Neuronal stem cell (in vitro differentiated cells): ENCODE data around the gene FAM180A.
A peak's percentile ranks its signal among the peaks of the same experiment; 100 is the strongest.

ENCODE experiments used
- DNase-seq: peaks from one replicate; pipeline ENCODE4 v3.0.0-alpha.2; 2013; ENCODE audit warnings: low spot score
- H2AFZ ChIP-seq: one replicate; pipeline ENCODE4 v1.6.1; 2013; ENCODE audit warnings: mild to moderate bottlenecking, low read length, inconsistent platforms
- H2AK5ac ChIP-seq: 2 replicates; pipeline ENCODE4 v1.6.1; 2013; ENCODE audit warnings: low read depth, mild to moderate bottlenecking, inconsistent platforms, low read length, moderate library complexity, mixed read lengths
- H2BK120ac ChIP-seq: 2 replicates; pipeline ENCODE4 v1.6.1; 2013; ENCODE audit warnings: low read depth, mild to moderate bottlenecking, inconsistent platforms, low read length, moderate library complexity, mixed read lengths
- H2BK12ac ChIP-seq: one replicate; pipeline ENCODE4 v1.6.1; 2013; ENCODE audit warnings: low read length, inconsistent platforms
- H2BK15ac ChIP-seq: 2 replicates; pipeline ENCODE4 v1.6.1; 2013; ENCODE audit warnings: mild to moderate bottlenecking, low read length, inconsistent platforms, mixed read lengths
- H2BK5ac ChIP-seq: one replicate; pipeline ENCODE4 v1.6.1; 2013; ENCODE audit warnings: inconsistent platforms, mild to moderate bottlenecking, low read length, moderate library complexity
- H3K14ac ChIP-seq: one replicate; pipeline ENCODE4 v1.6.1; 2013; ENCODE audit warnings: low read length, inconsistent platforms
- H3K18ac ChIP-seq: 2 replicates; pipeline ENCODE4 v1.6.1; 2013; ENCODE audit warnings: low read length, inconsistent platforms
- H3K23ac ChIP-seq: 2 replicates; pipeline ENCODE4 v1.6.1; 2013; ENCODE audit warnings: low read depth, mild to moderate bottlenecking, mixed read lengths, low read length, inconsistent platforms; ENCODE audit not compliant: poor library complexity
- H3K27ac ChIP-seq: replicated peaks from 3 replicates; pipeline ENCODE4 v1.5.1; 2013; ENCODE audit warnings: low read length, inconsistent platforms
- H3K27me3 ChIP-seq, 3 experiments: 2 replicates each; pipeline ENCODE4 v1.6.1; 2013; ENCODE audit warnings: low read length in 3 of 3, mild to moderate bottlenecking in 2 of 3, inconsistent platforms in 1 of 3, low read depth in 1 of 3, mixed read lengths in 1 of 3, moderate library complexity in 1 of 3; ENCODE audit not compliant: control insufficient read depth in 3 of 3, insufficient read depth in 3 of 3
- H3K36me3 ChIP-seq, 2 donors: replicated peaks in 1 of 2; 2 replicates each; pipeline ENCODE4 v1.6.1; 2013; ENCODE audit warnings: low read length in 2 of 2; ENCODE audit not compliant: control insufficient read depth in 2 of 2, insufficient read depth in 2 of 2
- H3K4ac ChIP-seq: 2 replicates; pipeline ENCODE4 v1.6.1; 2013; ENCODE audit warnings: inconsistent platforms, mild to moderate bottlenecking, low read length, moderate library complexity
- H3K4me1 ChIP-seq, 2 donors: 1 replicate in 1 of 2; 2 replicates in 1 of 2; pipeline ENCODE4 v1.6.1; 2013; ENCODE audit warnings: low read length in 2 of 2, low read depth in 1 of 2; ENCODE audit not compliant: control insufficient read depth in 2 of 2, insufficient read depth in 1 of 2
- H3K4me2 ChIP-seq: one replicate; pipeline ENCODE4 v1.6.1; 2013; ENCODE audit warnings: mild to moderate bottlenecking, low read length, inconsistent platforms; ENCODE audit not compliant: insufficient read depth, poor library complexity, severe bottlenecking
- H3K4me3 ChIP-seq, 2 donors: 2 replicates each; pipeline ENCODE4 v1.5.1; 2013; ENCODE audit warnings: low read length in 2 of 2, mild to moderate bottlenecking in 2 of 2, inconsistent platforms in 1 of 2, moderate library complexity in 1 of 2
- H3K79me1 ChIP-seq: one replicate; pipeline ENCODE4 v1.6.1; 2013; ENCODE audit warnings: low read depth, mild to moderate bottlenecking, inconsistent platforms, low read length, moderate library complexity
- H3K9ac ChIP-seq: one replicate; pipeline ENCODE4 v1.6.1; 2013; ENCODE audit warnings: mild to moderate bottlenecking, low read depth, low read length, inconsistent platforms; ENCODE audit not compliant: poor library complexity
- H3K9me3 ChIP-seq, 2 donors: replicated peaks in 1 of 2; 2 replicates each; pipeline versions ENCODE3 to v1.6.1; 2013; ENCODE audit warnings: low read length in 2 of 2, mild to moderate bottlenecking in 2 of 2, inconsistent platforms in 1 of 2, low read depth in 1 of 2, mixed read lengths in 1 of 2, moderate library complexity in 1 of 2; ENCODE audit not compliant: control insufficient read depth in 2 of 2, insufficient read depth in 1 of 2
- H4K8ac ChIP-seq: one replicate; pipeline ENCODE4 v1.6.1; 2013; ENCODE audit warnings: low read depth, mild to moderate bottlenecking, inconsistent platforms, low read length, moderate library complexity
- H4K91ac ChIP-seq: one replicate; pipeline ENCODE4 v1.6.1; 2013; ENCODE audit warnings: low read length, low read depth, mild to moderate bottlenecking, inconsistent platforms; ENCODE audit not compliant: poor library complexity
- WGBS, 2 donors: extraction: QIAGEN DNeasy Blood & Tissue Kit; methylation state at CpG; one replicate each; pipeline ENCODE4 v1.1.7; 2013; ENCODE audit warnings: missing lambda C conversion rate in 2 of 2, mixed read lengths in 1 of 2; ENCODE audit not compliant: insufficient read length in 2 of 2, insufficient replicate concordance in 1 of 2; ENCODE audit errors: extremely low coverage in 2 of 2; 5-methylcytosine and 5-hydroxymethylcytosine counted together

The FAM180A gene

DNA sequence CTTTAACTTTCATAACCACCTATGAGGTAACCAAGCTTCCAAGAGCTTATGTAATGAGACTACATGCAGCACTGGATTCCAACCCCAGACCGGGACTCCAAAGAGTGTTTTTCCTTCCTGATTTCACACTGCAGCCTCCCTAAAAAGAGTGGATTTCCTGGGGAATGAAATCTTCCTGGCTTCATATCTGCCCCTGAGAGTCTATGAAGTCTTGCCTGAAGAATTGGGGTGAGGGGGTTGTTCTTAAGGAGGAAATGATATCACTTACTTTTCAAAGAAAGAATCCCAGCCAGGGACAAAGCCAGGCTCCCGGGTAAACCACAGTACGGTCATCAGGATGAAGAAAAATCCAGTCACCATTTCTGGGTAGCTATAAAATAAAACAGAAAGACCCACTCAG lies 56.6 kb downstream of the FAM180A start:
- Histone ChIP-seq H2BK120ac (no peak overlapping the region), H3K23ac (no peak overlapping the region), H3K27ac (no peak overlapping the region), H4K8ac (no peak overlapping the region), H3K4me3 (no peak overlapping the region), H2BK12ac (no peak overlapping the region), H2AK5ac (no peak overlapping the region), H3K27me3 (no peaks in the 10 kb centered on the region), H3K4ac (no peak overlapping the region), H3K9ac (no peak overlapping the region), H2BK5ac (no peak overlapping the region), H3K4me2 (no peak overlapping the region), H2AFZ (no peak overlapping the region), H3K4me1 (peaks cover 0 to 4% of the 10 kb centered on the region in 2 donors), H3K79me1 (no peaks in the 10 kb centered on the region), H3K18ac (no peak overlapping the region), H3K14ac (no peak overlapping the region), H3K36me3 (peaks cover 2 to 34% of the 10 kb centered on the region in 2 donors), H3K9me3 (no peaks in the 10 kb centered on the region), H2BK15ac (no peak overlapping the region), H4K91ac (no peak overlapping the region)
- no peak for DNase-seq
- WGBS, 2 donors, result no CpG with 5 or more reads among the region's 3 CpGs

DNA sequence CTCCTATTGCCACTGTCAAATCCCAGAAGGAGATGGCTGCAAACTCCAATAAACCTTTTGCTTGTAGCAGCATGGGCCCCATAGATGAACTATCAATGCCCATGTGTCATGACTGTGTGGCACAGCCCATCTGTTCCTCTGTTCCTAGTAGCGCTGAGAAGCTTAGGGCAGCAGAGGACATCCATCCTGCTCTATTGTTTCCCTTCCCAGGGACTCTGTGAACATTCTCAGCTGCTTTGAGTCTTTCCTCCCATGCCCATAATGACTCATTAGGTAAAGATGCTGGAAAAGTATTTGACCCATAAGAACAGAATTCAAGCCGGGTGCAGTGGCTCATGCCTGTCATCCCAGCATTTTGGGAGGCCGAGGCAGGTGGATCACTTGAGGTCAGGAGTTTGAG lies 58.0 kb downstream of the FAM180A start:
- Histone ChIP-seq H3K23ac (no peak overlapping the region), H3K4me2 (no peak overlapping the region), H3K14ac (no peak overlapping the region), H2AK5ac (no peak overlapping the region), H3K4me1 (peaks cover 0 to 1% of the 10 kb centered on the region in 2 donors), H3K79me1 (no peaks in the 10 kb centered on the region), H2BK5ac (no peak overlapping the region), H3K9ac (no peak overlapping the region), H2BK120ac (no peak overlapping the region), H2BK15ac (no peak overlapping the region), H2AFZ (no peak overlapping the region), H3K36me3 (peaks cover 2 to 35% of the 10 kb centered on the region in 2 donors), H3K9me3 (no peaks in the 10 kb centered on the region), H3K18ac (no peak overlapping the region), H2BK12ac (no peak overlapping the region), H3K27me3 (no peaks in the 10 kb centered on the region), H3K4ac (no peak overlapping the region), H4K8ac (no peak overlapping the region), H3K27ac (no peak overlapping the region), H3K4me3 (no peak overlapping the region), H4K91ac (no peak overlapping the region)
- WGBS, 2 donors, result no CpG with 5 or more reads among the region's 3 CpGs
- no peak for DNase-seq

DNA sequence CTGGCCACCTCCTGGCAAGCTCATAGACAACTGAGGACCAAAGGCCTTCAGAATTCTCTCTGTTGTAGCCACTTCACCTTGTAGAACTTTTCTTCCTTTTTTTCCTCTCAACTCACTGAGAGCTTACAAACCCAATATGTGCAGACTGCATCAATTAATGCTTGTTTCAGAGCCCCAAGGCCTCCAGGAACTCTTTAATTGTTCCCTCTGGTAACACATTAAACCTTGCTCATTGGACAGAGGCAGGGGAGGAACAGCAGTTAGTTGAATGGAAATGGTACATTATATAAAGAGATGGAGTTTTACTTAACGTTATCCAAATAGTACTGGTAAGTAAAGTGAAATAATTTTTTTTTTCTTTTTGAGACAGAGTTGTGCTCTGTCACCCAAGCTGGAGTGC lies 61.1 kb downstream of the FAM180A start:
- no CpG with 5 or more reads among the region's 1 CpG for WGBS, 2 donors
- H3K4ac ChIP-seq, result no peak overlapping the region

DNA sequence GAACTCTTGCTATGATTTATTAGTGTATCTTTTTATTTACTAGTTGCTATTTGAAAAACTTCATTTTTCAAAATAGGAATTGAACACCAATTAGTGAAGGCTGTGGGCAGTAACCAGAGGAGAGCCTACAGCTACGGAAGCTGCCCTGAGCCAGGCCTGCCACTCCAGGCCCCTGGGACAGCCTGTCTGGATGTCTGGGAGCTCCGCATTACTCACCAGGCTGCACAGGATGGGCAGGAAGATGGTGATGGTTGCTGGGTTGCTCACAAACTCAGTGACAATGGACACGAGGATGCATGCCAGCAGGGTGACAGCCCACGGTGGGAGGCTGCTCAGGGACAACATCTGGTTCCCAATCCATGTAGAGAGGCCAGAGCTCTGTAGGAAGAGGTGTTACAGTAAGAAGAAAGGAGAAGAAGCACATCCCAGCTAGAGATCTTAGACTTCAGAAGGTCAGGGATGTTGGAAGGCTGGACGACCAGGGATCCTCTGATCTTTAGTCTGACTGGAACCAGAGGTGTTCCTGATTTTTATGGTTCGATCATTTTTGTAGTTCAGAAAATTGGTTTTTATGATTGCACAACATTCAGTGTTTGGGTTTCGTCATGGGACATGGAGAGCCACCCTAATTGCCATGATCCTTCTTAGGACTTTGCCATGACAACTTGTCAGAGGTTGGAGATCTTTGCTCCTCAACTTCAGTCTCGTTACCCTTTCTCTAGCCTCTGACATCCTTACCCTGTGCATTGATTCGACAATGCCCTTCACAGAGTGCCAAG lies 63.1 kb downstream of the FAM180A start:
- no peak overlapping the region for H2AFZ ChIP-seq
- no peak overlapping the region for H2BK12ac ChIP-seq
- peak overlapping the region; percentile 31 for H3K9ac ChIP-seq
- H3K18ac ChIP-seq, result no peak overlapping the region
- no peak overlapping the region for H2BK15ac ChIP-seq
- DNase-seq, result no peak
- H3K4me2 ChIP-seq, result no peak overlapping the region
- H3K4ac ChIP-seq, result no peak overlapping the region
- no peaks in the 10 kb centered on the region for H3K27me3 ChIP-seq
- peaks cover 10 to 47% of the 10 kb centered on the region in 2 donors for H3K36me3 ChIP-seq
- no CpG with 5 or more reads among the region's 9 CpGs for WGBS, 2 donors
- no peak overlapping the region for H3K4me3 ChIP-seq
- no peak overlapping the region for H3K23ac ChIP-seq
- H3K14ac ChIP-seq, result peak overlapping the region; percentile 63
- H2AK5ac ChIP-seq, result no peak overlapping the region
- H4K91ac ChIP-seq, result no peak overlapping the region
- no peak overlapping the region for H2BK120ac ChIP-seq
- H3K4me1 ChIP-seq, result peaks cover 0 to 1% of the 10 kb centered on the region in 2 donors
- peak overlapping the region; percentile 84 for H4K8ac ChIP-seq
- H3K9me3 ChIP-seq, result no peaks in the 10 kb centered on the region
- H2BK5ac ChIP-seq, result no peak overlapping the region
- peaks cover 4% of the 10 kb centered on the region for H3K79me1 ChIP-seq
- H3K27ac ChIP-seq, result no peak overlapping the region

More for the DNA sequence above, 61.1 kb downstream of the FAM180A start:
- Histone ChIP-seq H3K18ac (no peak overlapping the region), H2BK5ac (no peak overlapping the region), H3K27ac (no peak overlapping the region), H3K9me3 (no peaks in the 10 kb centered on the region), H2BK12ac (no peak overlapping the region), H2AK5ac (no peak overlapping the region), H3K14ac (no peak overlapping the region), H4K8ac (no peak overlapping the region), H2BK120ac (no peak overlapping the region), H3K23ac (no peak overlapping the region), H3K4me1 (peaks cover 0 to 1% of the 10 kb centered on the region in 2 donors), H3K4me3 (no peak overlapping the region), H3K9ac (no peak overlapping the region), H3K79me1 (peaks cover 4% of the 10 kb centered on the region), H4K91ac (no peak overlapping the region), H3K36me3 (peaks cover 5 to 44% of the 10 kb centered on the region in 2 donors), H2BK15ac (no peak overlapping the region), H3K27me3 (no peaks in the 10 kb centered on the region), H3K4me2 (no peak overlapping the region), H2AFZ (no peak overlapping the region)
- DNase-seq, result no peak
